HepG2 (cell line): ENCODE results near the gene MYBPC3. TPM values are rescaled to one million over a fixed set of nuclear protein-coding genes. Genes with fewer than 3 reads are reported as not detected.

ENCODE experiments used
- ATAC-seq: fragments of 200-7000 bp; cut with Tn5 transposase; 3 replicates; pipeline ENCODE4 v1.9.1; 2020; ENCODE audit warnings: mild to moderate bottlenecking, moderate library complexity
- BruUV-seq: library from RNA; stranded (reverse); fragments of 400-500 nt; replicated peaks from 2 replicates; lab custom pipeline; 2021; lab: Mats Ljungman, UMichigan
- CTCF ChIA-PET: fragments of 300-600 bp; formaldehyde crosslinking; extraction: SDS; loops from one replicate; lab custom pipeline; 2021; ENCODE audit warnings: low total read pairs, inconsistent platforms, low intra/inter-chr PET ratio; lab: Yijun Ruan, JAX
- POLR2A ChIA-PET: fragments of 350-600 bp; sonication (Branson Sonifier 250); formaldehyde crosslinking; loops from one replicate; lab custom pipeline; 2020; ENCODE audit warnings: antibody characterized with exemption, inconsistent platforms; lab: Yijun Ruan, JAX
- DNase-seq: peaks from one replicate; pipeline ENCODE4 v3.0.0-alpha.2; 2015; ENCODE audit warnings: low spot score
- FAIRE-seq: peaks from 3 replicates; lab custom pipeline; 2011; peaks lifted over from hg19 to GRCh38; lab: Jason Lieb, UNC
- H2AFZ ChIP-seq: one replicate; pipeline ENCODE4 v1.6.1; 2011; ENCODE audit warnings: low read length, inconsistent platforms
- H3K27ac ChIP-seq: fragments of 300-600 bp; 3 replicates; pipeline ENCODE4 v1.8.0; 2011; ENCODE audit warnings: mixed run types, mild to moderate bottlenecking, mixed read lengths, low read length, inconsistent platforms; ENCODE audit not compliant: insufficient read depth; ENCODE audit errors: extremely low read length
- H3K27me3 ChIP-seq, 2 experiments: fragments of 200-600 bp in 1 of 2; 2 replicates in 1 of 2; 3 replicates in 1 of 2; pipeline versions ENCODE4 v1.6.0 to v1.8.0; 2011; ENCODE audit warnings: low read length in 2 of 2, mild to moderate bottlenecking in 2 of 2, moderate library complexity in 2 of 2, inconsistent platforms in 1 of 2; ENCODE audit not compliant: insufficient read depth in 2 of 2, control insufficient read depth in 1 of 2
- H3K36me3 ChIP-seq, 2 experiments: fragments of 200-600 bp in 1 of 2; replicated peaks in 1 of 2; 2 replicates in 1 of 2; 3 replicates in 1 of 2; pipeline versions ENCODE4 v1.5.1 to v1.8.0; 2011; ENCODE audit warnings: low read length in 2 of 2, inconsistent platforms in 1 of 2; ENCODE audit not compliant: insufficient read depth in 2 of 2, control insufficient read depth in 1 of 2
- H3K4me1 ChIP-seq: 2 replicates; pipeline ENCODE4 v1.5.1; 2012; ENCODE audit warnings: low read length, inconsistent platforms; ENCODE audit not compliant: insufficient read depth
- H3K4me2 ChIP-seq: 2 replicates; pipeline ENCODE4 v1.6.0; 2011; ENCODE audit warnings: low read depth, low read length, inconsistent platforms
- H3K4me3 ChIP-seq, 3 experiments: fragments of 200-600 bp in 1 of 3; sonication (generic), shearing (Covaris generic) in 1 of 3; replicated peaks in 1 of 3; 2 replicates each; pipeline ENCODE4 v1.5.1; 2011 to 2016; ENCODE audit warnings: low read length in 3 of 3, inconsistent platforms in 2 of 3, low read depth in 2 of 3, mild to moderate bottlenecking in 2 of 3, control low read depth in 1 of 3, mixed read lengths in 1 of 3; ENCODE audit not compliant: insufficient read depth in 1 of 3
- H3K79me2 ChIP-seq: one replicate; pipeline ENCODE4 v1.6.1; 2011; ENCODE audit warnings: low read length, inconsistent platforms; ENCODE audit not compliant: insufficient read depth
- H3K9ac ChIP-seq: 2 replicates; pipeline ENCODE4 v1.6.0; 2011; ENCODE audit warnings: mild to moderate bottlenecking, low read depth, low read length, inconsistent platforms; ENCODE audit not compliant: insufficient read depth
- H3K9me3 ChIP-seq: 2 replicates; pipeline ENCODE4 v1.5.1; 2012; ENCODE audit warnings: mild to moderate bottlenecking, low read length
- H4K20me1 ChIP-seq: 2 replicates; pipeline ENCODE4 v1.6.0; 2011; ENCODE audit warnings: inconsistent platforms, mild to moderate bottlenecking, low read length, moderate library complexity; ENCODE audit not compliant: insufficient read depth
- ARNTL ChIP-seq: sonication (generic); formaldehyde crosslinking; IDR thresholded peaks from 2 replicates; pipeline ENCODE4 v1.4.0; 2020; ENCODE audit warnings: mild to moderate bottlenecking, missing genetic modification reagents
- MTA3 ChIP-seq: sonication (generic); formaldehyde crosslinking; IDR thresholded peaks from 2 replicates; pipeline ENCODE4 v1.4.0; 2020; ENCODE audit warnings: missing genetic modification reagents
- PAWR ChIP-seq: sonication (generic); formaldehyde crosslinking; IDR thresholded peaks from 2 replicates; pipeline ENCODE4 v1.4.0; 2020; ENCODE audit warnings: missing genetic modification reagents, mild to moderate bottlenecking, borderline replicate concordance
- SRSF4 ChIP-seq: fragments of 200-400 bp; formaldehyde crosslinking; IDR thresholded peaks from one replicate; pipeline ENCODE4 v1.6.1; 2018; ENCODE audit warnings: mild to moderate bottlenecking, low read depth, low read length, moderate library complexity; ENCODE audit not compliant: poor library complexity, severe bottlenecking
- STAT6 ChIP-seq: sonication (generic); formaldehyde crosslinking; IDR thresholded peaks from 2 replicates; pipeline ENCODE4 v1.4.0; 2020; ENCODE audit warnings: missing genetic modification reagents, mild to moderate bottlenecking, borderline replicate concordance
- TOE1 ChIP-seq: sonication (generic); formaldehyde crosslinking; IDR thresholded peaks from 2 replicates; pipeline ENCODE4 v1.4.0; 2020; ENCODE audit warnings: mild to moderate bottlenecking, missing genetic modification reagents
- ZBTB7B ChIP-seq: sonication (generic); formaldehyde crosslinking; IDR thresholded peaks from 2 replicates; pipeline ENCODE4 v1.4.0; 2020; ENCODE audit warnings: missing genetic modification reagents
- ZNF672 ChIP-seq: sonication (generic); formaldehyde crosslinking; IDR thresholded peaks from 2 replicates; pipeline ENCODE4 v1.8.1; 2022; ENCODE audit warnings: missing genetic modification reagents
- ZNF713 ChIP-seq: sonication (generic); formaldehyde crosslinking; IDR thresholded peaks from 2 replicates; pipeline ENCODE4 v1.4.0; 2020; ENCODE audit warnings: mild to moderate bottlenecking, missing genetic modification reagents
- WGBS: methylation state at CpG from one replicate; pipeline ENCODE4 v1.1.6; 2017; ENCODE audit warnings: low lambda C conversion rate; 5-methylcytosine and 5-hydroxymethylcytosine counted together
- in situ Hi-C: cut with HindIII; loops from 2 replicates; pipeline ENCODE4 v1.10.0; 2017; ENCODE audit warnings: low pct_unique_long_range_greater_than_20kb; ENCODE audit not compliant: extremely low pct_ligation_motif_present
- intact Hi-C: fragments of 100-400 bp; cut with micrococcal nuclease; formaldehyde crosslinking; loops from one replicate; pipeline ENCODE4 v1.10.0; 2022; ENCODE audit not compliant: unreplicated experiment
- polyA plus RNA-seq, 8 experiments: library from polyadenylated mRNA; depleted of rRNA in 3 of 8; stranded (reverse) in 7 of 8; unstranded in 1 of 8; fragments of >200 nt; fragmentation: Illumina TruSeq in 4 of 8; extraction: Trizol in 4 of 8; gene quantifications; 2 replicates each; pipeline versions ENCODE4 v1.2.1 to v1.2.3, GENCODE V29; 2011 to 2016; ENCODE audit warnings: low read depth in 4 of 8, missing spikeins in 1 of 8, mixed read lengths in 1 of 8; ENCODE audit not compliant: insufficient read depth in 1 of 8
- total RNA-seq, 5 experiments: library from RNA; depleted of rRNA; stranded (reverse); fragments of >200 nt; fragmentation: Illumina TruSeq; extraction: Trizol; gene quantifications; 2 replicates each; pipeline ENCODE4 v1.2.3, GENCODE V29; 2016; ENCODE audit warnings: low read depth in 1 of 5

MYBPC3 gene
- total and polyA plus RNA-seq, 2 of the 13 experiments (the other 11 are each of a cell fraction or from before 2014, with no cell fraction given): not detected

DNA sequence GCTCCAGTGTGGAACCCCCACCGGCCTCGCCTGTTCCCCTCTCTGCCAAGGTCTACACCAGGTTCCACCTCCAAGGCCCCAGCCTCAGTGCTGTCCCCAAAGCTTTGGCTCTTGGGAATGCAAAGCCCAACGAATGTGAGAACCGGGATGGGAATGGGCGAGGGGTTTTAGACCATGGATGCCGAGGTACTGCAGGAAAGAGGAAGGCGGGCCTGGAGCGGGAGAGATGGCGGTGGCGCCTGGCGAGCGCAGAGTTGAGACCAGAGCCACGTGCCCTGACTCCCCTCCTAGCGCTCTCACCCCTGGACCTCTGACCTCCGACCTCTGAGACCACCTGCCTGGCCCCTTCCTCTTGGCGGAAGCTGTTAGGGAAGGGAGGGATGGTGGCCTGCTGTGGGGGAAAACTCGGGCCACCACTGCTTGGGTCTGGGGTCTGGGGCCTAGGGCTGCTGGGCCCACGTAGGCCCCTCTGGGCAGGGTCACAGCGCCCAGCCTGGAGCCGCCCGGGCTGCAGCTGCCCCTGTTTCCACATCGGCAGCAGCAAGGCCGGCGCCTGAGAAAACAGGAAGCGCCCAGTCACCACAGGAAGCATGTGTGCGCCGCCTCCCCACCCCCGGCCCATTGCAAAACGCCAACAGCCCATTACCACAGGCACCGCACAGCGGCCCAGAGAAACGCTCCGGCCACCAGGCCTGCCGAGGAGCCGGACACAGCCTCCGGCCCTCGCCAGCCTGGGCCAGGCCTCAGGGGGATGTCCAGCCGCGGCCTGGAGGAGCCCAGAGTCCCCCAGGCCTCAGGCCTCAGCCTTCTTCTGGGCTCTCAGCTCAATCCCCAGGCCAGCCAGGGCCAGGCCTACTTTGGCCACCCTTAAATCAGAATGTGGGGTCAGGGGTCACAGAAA lies 42.1 kb upstream of the MYBPC3 start (continued):
- no peak for TF ChIP-seq ARNTL (CRISPR knock-in tag)
- TF ChIP-seq ZNF672 (CRISPR knock-in tag): no peak
- no peak for TF ChIP-seq SRSF4
- no peak for TF ChIP-seq ZBTB7B (CRISPR knock-in tag)

- BruUV-seq: no TSS peak
- Histone ChIP-seq H2AFZ (no peak overlapping the region), H3K27ac (no peak overlapping the region), H3K79me2 (no peaks in the 10 kb centered on the region), H3K27me3 (peaks cover 0 to 16% of the 10 kb centered on the region in 2 experiments; a peak in 2 of 5 replicates), H3K4me3 (no peak overlapping the region), H4K20me1 (no peaks in the 10 kb centered on the region), H3K4me2 (no peak overlapping the region), H3K9me3 (no peaks in the 10 kb centered on the region), H3K9ac (no peak overlapping the region), H3K4me1 (peaks cover 55% of the 10 kb centered on the region), H3K36me3 (no peaks in the 10 kb centered on the region)
- in situ Hi-C loops (no loop called here), intact Hi-C loops (no loop called here)
- ChIA-PET POLR2A (no interaction called here), CTCF (no interaction called here)
- FAIRE-seq (no peak), ATAC-seq (no peak), DNase-seq (no peak)
- TF ChIP-seq STAT6 (CRISPR knock-in tag) (no peak), PAWR (no peak), TOE1 (no peak), MTA3 (no peak), ZNF713 (CRISPR knock-in tag) (no peak)
- WGBS: 89% methylated on average over 9 of the region's 9 CpGs
Observed at GRCh38 chr11:47394050-47394321, 41.5 kb upstream of the MYBPC3 start.
